HepG2 (cell line): ENCODE data around the gene ALDH3A2. TPM values are rescaled to one million over a fixed set of nuclear protein-coding genes. Genes with fewer than 3 reads are reported as not detected.
A peak's percentile ranks its signal among the peaks of the same experiment; 100 is the strongest.

Experiments used
- ATRX ChIP-seq: sonication (generic); formaldehyde crosslinking; IDR thresholded peaks from 2 replicates; pipeline ENCODE4 v1.4.0; 2020; ENCODE audit warnings: missing genetic modification reagents, borderline replicate concordance
- CHD4 ChIP-seq: fragments of 200-600 bp; sonication (generic); IDR thresholded peaks from 2 replicates; pipeline ENCODE4 v1.7.0; 2017; ENCODE audit warnings: mild to moderate bottlenecking, low read length, borderline replicate concordance
- ISL2 ChIP-seq: sonication (generic); formaldehyde crosslinking; IDR thresholded peaks from 2 replicates; pipeline ENCODE4 v1.5.0; 2020; ENCODE audit warnings: missing genetic modification reagents
- KAT8 ChIP-seq: IDR thresholded peaks from 2 replicates; pipeline ENCODE4 v1.6.1; 2016; ENCODE audit warnings: missing genetic modification reagents, missing compliant biosample characterization
- KDM1A ChIP-seq: IDR thresholded peaks from 2 replicates; pipeline ENCODE4 v1.6.1; 2016; ENCODE audit warnings: missing compliant biosample characterization
- MTA1 ChIP-seq: sonication (generic); formaldehyde crosslinking; IDR thresholded peaks from 2 replicates; pipeline ENCODE4 v1.4.0; 2020; ENCODE audit warnings: missing genetic modification reagents, mild to moderate bottlenecking, borderline replicate concordance
- NR2F6 ChIP-seq, 2 experiments: IDR thresholded peaks; 2 replicates each; pipeline ENCODE4 v1.6.1; 2016; ENCODE audit warnings: antibody characterized with exemption in 1 of 2, mild to moderate bottlenecking in 1 of 2
- RXRA ChIP-seq: sonication (generic); formaldehyde crosslinking; IDR thresholded peaks from 2 replicates; pipeline ENCODE4 v1.5.1; 2020; ENCODE audit warnings: missing genetic modification reagents
- SAP130 ChIP-seq: IDR thresholded peaks from 2 replicates; pipeline ENCODE4 v1.6.1; 2016; ENCODE audit warnings: low read depth
- SOX13 ChIP-seq, 3 experiments: fragments of 450-650 bp in 1 of 3; sonication (generic) in 1 of 3; formaldehyde crosslinking in 1 of 3; IDR thresholded peaks in 2 of 3; conservative IDR thresholded peaks in 1 of 3; 2 replicates each; pipeline versions ENCODE4 v1.5.0 to v1.6.1; 2016 to 2020; ENCODE audit warnings: antibody characterized with exemption in 1 of 3, mild to moderate bottlenecking in 1 of 3, missing compliant biosample characterization in 1 of 3, missing genetic modification reagents in 1 of 3, moderate library complexity in 1 of 3
- SOX5 ChIP-seq: IDR thresholded peaks from 2 replicates; pipeline ENCODE4 v1.6.1; 2016; ENCODE audit warnings: borderline replicate concordance
- UBTF ChIP-seq: sonication (generic); formaldehyde crosslinking; IDR thresholded peaks from 2 replicates; pipeline ENCODE4 v1.4.0; 2020; ENCODE audit warnings: mild to moderate bottlenecking, missing genetic modification reagents
- ZFP37 ChIP-seq: sonication (generic); formaldehyde crosslinking; IDR thresholded peaks from 2 replicates; pipeline ENCODE4 v1.4.0; 2020; ENCODE audit warnings: missing genetic modification reagents, borderline replicate concordance
- ZFP62 ChIP-seq: sonication (generic); formaldehyde crosslinking; IDR thresholded peaks from 2 replicates; pipeline ENCODE4 v1.4.0; 2020; ENCODE audit warnings: missing genetic modification reagents
- ZMYM3 ChIP-seq: sonication (generic); formaldehyde crosslinking; IDR thresholded peaks from 2 replicates; pipeline ENCODE4 v1.5.1; 2020; ENCODE audit warnings: mild to moderate bottlenecking, missing genetic modification reagents
- ZNF781 ChIP-seq: sonication (generic); formaldehyde crosslinking; IDR thresholded peaks from 2 replicates; pipeline ENCODE4 v1.5.1; 2020; ENCODE audit warnings: borderline replicate concordance, mild to moderate bottlenecking, missing genetic modification reagents; ENCODE audit errors: not compliant biosample characterization
- ZNF788 ChIP-seq: sonication (generic); formaldehyde crosslinking; IDR thresholded peaks from 2 replicates; pipeline ENCODE4 v1.5.0; 2020; ENCODE audit warnings: mild to moderate bottlenecking, missing genetic modification reagents, borderline replicate concordance
- ZNF883 ChIP-seq: sonication (generic); formaldehyde crosslinking; IDR thresholded peaks from 2 replicates; pipeline ENCODE4 v1.5.1; 2020; ENCODE audit warnings: mild to moderate bottlenecking, missing genetic modification reagents; ENCODE audit errors: not compliant biosample characterization
- polyA plus RNA-seq, 8 experiments: library from polyadenylated mRNA; depleted of rRNA in 3 of 8; stranded (reverse) in 7 of 8; unstranded in 1 of 8; fragments of >200 nt; fragmentation: Illumina TruSeq in 4 of 8; extraction: Trizol in 4 of 8; gene quantifications; 2 replicates each; pipeline versions ENCODE4 v1.2.1 to v1.2.3, GENCODE V29; 2011 to 2016; ENCODE audit warnings: low read depth in 4 of 8, missing spikeins in 1 of 8, mixed read lengths in 1 of 8; ENCODE audit not compliant: insufficient read depth in 1 of 8
- total RNA-seq, 5 experiments: library from RNA; depleted of rRNA; stranded (reverse); fragments of >200 nt; fragmentation: Illumina TruSeq; extraction: Trizol; gene quantifications; 2 replicates each; pipeline ENCODE4 v1.2.3, GENCODE V29; 2016; ENCODE audit warnings: low read depth in 1 of 5
- TF ChIP-seq, protein P1 (sequence below): sonication (generic); formaldehyde crosslinking; IDR thresholded peaks from 2 replicates; pipeline ENCODE4 v1.4.0; 2020; ENCODE audit warnings: missing genetic modification reagents
- TF ChIP-seq, protein P2 (sequence below): sonication (generic); formaldehyde crosslinking; conservative IDR thresholded peaks from 2 replicates; pipeline ENCODE4 v1.4.0; 2020; ENCODE audit warnings: mild to moderate bottlenecking, missing genetic modification reagents, moderate library complexity

ALDH3A2 gene
- total and polyA plus RNA-seq, 2 of the 13 experiments (the other 11 are each of a cell fraction or from before 2014, with no cell fraction given), result 80.8 to 180 TPM

DNA sequence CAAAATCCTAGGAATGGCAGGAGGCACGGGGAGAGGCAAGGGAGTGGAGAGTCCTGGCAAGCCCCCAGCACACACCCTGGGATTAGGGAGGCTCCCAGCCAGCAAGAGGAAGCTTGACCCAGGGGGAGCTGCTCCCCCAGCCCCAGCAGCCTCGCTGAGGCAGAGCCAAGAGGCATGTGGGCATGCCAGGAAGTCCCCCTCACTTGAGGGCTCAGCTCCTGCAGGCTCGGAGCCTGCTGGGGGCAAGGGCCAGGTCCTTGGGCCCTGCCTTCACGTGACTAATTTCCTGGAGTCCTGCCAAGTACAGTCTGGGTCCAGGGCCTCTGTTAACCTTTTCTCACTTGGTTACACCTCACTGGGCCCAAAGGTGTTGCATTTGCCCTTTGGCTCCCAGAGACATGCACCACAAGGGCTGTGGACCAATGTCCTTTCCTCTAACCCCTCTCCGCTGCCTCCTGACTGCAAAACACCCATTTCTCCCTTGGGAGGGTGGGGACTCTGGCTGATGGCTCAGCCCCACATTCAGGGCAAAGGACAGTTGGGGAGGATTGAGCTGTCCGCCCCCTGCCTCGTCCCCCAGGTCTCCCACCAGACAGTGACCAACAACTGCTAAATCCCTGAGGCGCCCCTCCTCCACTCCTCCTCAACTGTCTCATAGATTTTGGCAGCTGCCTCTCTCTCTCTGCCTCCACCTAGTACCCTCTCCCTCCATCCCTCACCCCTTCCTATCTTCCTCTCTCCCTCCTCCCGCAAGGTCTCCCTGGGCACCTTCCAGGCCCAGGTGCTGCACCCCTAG lies 72.3 kb downstream of the ALDH3A2 start (continued):
- TF ChIP-seq, protein P1, sequence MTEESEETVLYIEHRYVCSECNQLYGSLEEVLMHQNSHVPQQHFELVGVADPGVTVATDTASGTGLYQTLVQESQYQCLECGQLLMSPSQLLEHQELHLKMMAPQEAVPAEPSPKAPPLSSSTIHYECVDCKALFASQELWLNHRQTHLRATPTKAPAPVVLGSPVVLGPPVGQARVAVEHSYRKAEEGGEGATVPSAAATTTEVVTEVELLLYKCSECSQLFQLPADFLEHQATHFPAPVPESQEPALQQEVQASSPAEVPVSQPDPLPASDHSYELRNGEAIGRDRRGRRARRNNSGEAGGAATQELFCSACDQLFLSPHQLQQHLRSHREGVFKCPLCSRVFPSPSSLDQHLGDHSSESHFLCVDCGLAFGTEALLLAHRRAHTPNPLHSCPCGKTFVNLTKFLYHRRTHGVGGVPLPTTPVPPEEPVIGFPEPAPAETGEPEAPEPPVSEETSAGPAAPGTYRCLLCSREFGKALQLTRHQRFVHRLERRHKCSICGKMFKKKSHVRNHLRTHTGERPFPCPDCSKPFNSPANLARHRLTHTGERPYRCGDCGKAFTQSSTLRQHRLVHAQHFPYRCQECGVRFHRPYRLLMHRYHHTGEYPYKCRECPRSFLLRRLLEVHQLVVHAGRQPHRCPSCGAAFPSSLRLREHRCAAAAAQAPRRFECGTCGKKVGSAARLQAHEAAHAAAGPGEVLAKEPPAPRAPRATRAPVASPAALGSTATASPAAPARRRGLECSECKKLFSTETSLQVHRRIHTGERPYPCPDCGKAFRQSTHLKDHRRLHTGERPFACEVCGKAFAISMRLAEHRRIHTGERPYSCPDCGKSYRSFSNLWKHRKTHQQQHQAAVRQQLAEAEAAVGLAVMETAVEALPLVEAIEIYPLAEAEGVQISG (CRISPR knock-in tag), result peak; percentile 50; the same call in 1 of the 2 replicates
- TF ChIP-seq ZFP62 (no peak), SAP130 (CRISPR knock-in tag) (peak; percentile 50; the same call in 1 of the 2 replicates), ATRX (no peak), ZNF781 (CRISPR knock-in tag) (peak; percentile 59), MTA1 (peak; percentile 93), ISL2 (CRISPR knock-in tag) (peak; percentile 65; the same call in 1 of the 2 replicates), SOX5 (CRISPR knock-in tag) (peak; percentile 69), ZMYM3 (CRISPR knock-in tag) (peak; percentile 75), CHD4 (no peak), ZNF788 (CRISPR knock-in tag) (no peak), ZNF883 (CRISPR knock-in tag) (no peak), SOX13 (IDR thresholded peaks at IDR 0.05) (no peak), SOX13 (CRISPR knock-in tag; conservative IDR thresholded peaks at IDR 0.05 in 1 of 2, IDR thresholded peaks at IDR 0.05 in 1 of 2) (peak in 1 of 2 experiments; percentile 74; a peak in 2 of 4 replicates), KDM1A (CRISPR knock-in tag) (no peak), UBTF (CRISPR knock-in tag) (peak; percentile 50; the same call in 1 of the 2 replicates), RXRA (CRISPR knock-in tag) (peak; percentile 77), ZFP37 (CRISPR knock-in tag) (no peak), NR2F6 (IDR thresholded peaks at IDR 0.05) (peak; percentile 91), NR2F6 (CRISPR knock-in tag; IDR thresholded peaks at IDR 0.05) (peak; percentile 90), KAT8 (CRISPR knock-in tag) (0 out of 2 replicates have a peak, but pooled peaks have one; percentile 17)
- TF ChIP-seq, protein P2, sequence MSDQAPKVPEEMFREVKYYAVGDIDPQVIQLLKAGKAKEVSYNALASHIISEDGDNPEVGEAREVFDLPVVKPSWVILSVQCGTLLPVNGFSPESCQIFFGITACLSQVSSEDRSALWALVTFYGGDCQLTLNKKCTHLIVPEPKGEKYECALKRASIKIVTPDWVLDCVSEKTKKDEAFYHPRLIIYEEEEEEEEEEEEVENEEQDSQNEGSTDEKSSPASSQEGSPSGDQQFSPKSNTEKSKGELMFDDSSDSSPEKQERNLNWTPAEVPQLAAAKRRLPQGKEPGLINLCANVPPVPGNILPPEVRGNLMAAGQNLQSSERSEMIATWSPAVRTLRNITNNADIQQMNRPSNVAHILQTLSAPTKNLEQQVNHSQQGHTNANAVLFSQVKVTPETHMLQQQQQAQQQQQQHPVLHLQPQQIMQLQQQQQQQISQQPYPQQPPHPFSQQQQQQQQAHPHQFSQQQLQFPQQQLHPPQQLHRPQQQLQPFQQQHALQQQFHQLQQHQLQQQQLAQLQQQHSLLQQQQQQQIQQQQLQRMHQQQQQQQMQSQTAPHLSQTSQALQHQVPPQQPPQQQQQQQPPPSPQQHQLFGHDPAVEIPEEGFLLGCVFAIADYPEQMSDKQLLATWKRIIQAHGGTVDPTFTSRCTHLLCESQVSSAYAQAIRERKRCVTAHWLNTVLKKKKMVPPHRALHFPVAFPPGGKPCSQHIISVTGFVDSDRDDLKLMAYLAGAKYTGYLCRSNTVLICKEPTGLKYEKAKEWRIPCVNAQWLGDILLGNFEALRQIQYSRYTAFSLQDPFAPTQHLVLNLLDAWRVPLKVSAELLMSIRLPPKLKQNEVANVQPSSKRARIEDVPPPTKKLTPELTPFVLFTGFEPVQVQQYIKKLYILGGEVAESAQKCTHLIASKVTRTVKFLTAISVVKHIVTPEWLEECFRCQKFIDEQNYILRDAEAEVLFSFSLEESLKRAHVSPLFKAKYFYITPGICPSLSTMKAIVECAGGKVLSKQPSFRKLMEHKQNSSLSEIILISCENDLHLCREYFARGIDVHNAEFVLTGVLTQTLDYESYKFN (CRISPR knock-in tag), result peak; percentile 86
